Epithelial cell of esophagus (primary cell): ENCODE results near the gene CCDC201.

Experiments used
- DNase-seq: peaks from one replicate; pipeline ENCODE4 v3.0.0; 2010; ENCODE audit warnings: low read depth
- H3K4me3 ChIP-seq: 2 replicates; pipeline ENCODE4 v1.5.1; 2011; ENCODE audit warnings: mild to moderate bottlenecking, low read length, control low read depth
- CTCF ChIP-seq: IDR thresholded peaks from 2 replicates; pipeline ENCODE4 v1.5.1; 2011; ENCODE audit warnings: low read depth, mild to moderate bottlenecking, low read length, control low read depth, inconsistent platforms; ENCODE audit not compliant: insufficient read depth; ENCODE audit errors: missing control alignments

CCDC201 gene

GRCh38 chr7:45910855-45911254, 38.0 kb upstream of the CCDC201 start:
- no peak for TF ChIP-seq CTCF
- H3K4me3 ChIP-seq: no peak overlapping the region

GRCh38 chr7:45909561-45909960, 36.7 kb upstream of the CCDC201 start:
- no peak for TF ChIP-seq CTCF
- H3K4me3 ChIP-seq: no peak overlapping the region
- DNase-seq: no peak

More at GRCh38 chr7:45910855-45911254, 38.0 kb upstream of the CCDC201 start:
- no peak for DNase-seq

GRCh38 chr7:45902820-45903219, 29.9 kb upstream of the CCDC201 start:
- DNase-seq: no peak
- H3K4me3 ChIP-seq: no peak overlapping the region
- no peak for TF ChIP-seq CTCF

- DNase-seq: no peak
- no peak for TF ChIP-seq CTCF
- no peak overlapping the region for H3K4me3 ChIP-seq
These were observed 28.7 kb upstream of the CCDC201 start for GRCh38 chr7:45901566-45901965.

GRCh38 chr7:45898222-45898621, 25.3 kb upstream of the CCDC201 start:
- no peak for DNase-seq
- no peak for TF ChIP-seq CTCF
- H3K4me3 ChIP-seq: no peak overlapping the region

- peak; percentile 31 for DNase-seq
- no peak overlapping the region for H3K4me3 ChIP-seq
- TF ChIP-seq CTCF: no peak
These were observed 24.3 kb upstream of the CCDC201 start for GRCh38 chr7:45897042-45897690.

- no peak for TF ChIP-seq CTCF
- no peak for DNase-seq
- H3K4me3 ChIP-seq: no peak overlapping the region
These were observed 21.8 kb upstream of the CCDC201 start for GRCh38 chr7:45894665-45895062.
